ENCODE measurements around the gene RSRC2. TPM values are rescaled to one million over a fixed set of nuclear protein-coding genes. Genes with fewer than 3 reads are reported as not detected.

Gene RSRC2
- total RNA-seq, 1 donor from 2014 or later: 126 TPM

DNA sequence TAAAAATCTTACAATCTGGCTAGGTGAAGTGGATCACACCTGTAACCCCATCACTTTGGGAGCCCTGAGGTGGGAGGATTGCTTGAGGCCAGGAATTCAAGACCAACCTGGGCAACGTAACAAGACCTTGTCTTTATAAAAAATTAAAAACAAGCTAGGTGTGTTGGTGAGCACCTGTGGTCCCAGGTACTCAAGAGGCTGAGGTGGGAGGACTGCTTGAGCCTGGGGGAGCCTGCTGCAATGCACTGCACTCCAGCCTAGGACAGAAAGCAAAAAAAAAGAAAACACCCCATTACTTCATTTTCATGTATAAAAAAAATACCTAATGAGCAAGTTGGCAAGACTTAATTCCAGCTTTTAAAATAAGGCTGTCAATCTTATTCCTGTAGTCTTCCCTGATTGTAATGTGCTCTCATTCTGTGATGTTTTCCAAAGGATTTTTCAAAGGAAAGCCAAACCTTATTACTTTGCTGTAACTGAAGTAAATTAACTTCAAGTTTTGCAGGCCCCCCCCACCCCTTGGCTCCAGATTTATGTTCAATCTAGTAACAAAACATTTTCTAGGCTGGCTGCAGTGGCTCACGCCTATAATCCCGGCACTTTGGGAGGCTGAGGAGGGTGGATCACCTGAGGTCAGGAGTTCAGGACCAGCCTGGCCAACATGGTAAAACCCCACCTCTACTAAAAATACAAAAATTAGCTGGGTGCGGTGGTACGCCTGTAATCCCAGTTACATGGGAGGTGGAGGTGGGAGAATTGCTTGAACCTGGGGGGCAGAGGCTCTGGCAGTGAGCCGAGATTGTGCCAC lies 22.7 kb downstream of the RSRC2 start:
- Mint-ChIP-seq H3K36me3 (ENCODE audit: low read depth) (peaks cover 73% of the 10 kb centered on the region), H3K27ac (peak overlapping the region; percentile 56), H3K4me3 (no peak overlapping the region), H3K27me3 (no peaks in the 10 kb centered on the region), H3K9me3 (no peaks in the 10 kb centered on the region), H3K4me1 (peaks cover 30% of the 10 kb centered on the region)
- DNase-seq (no peak), ATAC-seq (ENCODE audit: low read depth) (no peak)
- CTCF ChIA-PET: no interaction called here
- intact Hi-C loops (cut with micrococcal nuclease): loop anchor here (5.0 kb wide), 2 partner anchors 228 to 318 kb away; partner anchors contain the start of gene HCAR1
- POLR2A ChIA-PET: interaction anchor here (6.9 kb wide), 1 partner anchor 20 kb away, joined by 202 read pairs; the partner anchor contains the start of genes KNTC1 and RSRC2
- TF ChIP-seq, protein P1, sequence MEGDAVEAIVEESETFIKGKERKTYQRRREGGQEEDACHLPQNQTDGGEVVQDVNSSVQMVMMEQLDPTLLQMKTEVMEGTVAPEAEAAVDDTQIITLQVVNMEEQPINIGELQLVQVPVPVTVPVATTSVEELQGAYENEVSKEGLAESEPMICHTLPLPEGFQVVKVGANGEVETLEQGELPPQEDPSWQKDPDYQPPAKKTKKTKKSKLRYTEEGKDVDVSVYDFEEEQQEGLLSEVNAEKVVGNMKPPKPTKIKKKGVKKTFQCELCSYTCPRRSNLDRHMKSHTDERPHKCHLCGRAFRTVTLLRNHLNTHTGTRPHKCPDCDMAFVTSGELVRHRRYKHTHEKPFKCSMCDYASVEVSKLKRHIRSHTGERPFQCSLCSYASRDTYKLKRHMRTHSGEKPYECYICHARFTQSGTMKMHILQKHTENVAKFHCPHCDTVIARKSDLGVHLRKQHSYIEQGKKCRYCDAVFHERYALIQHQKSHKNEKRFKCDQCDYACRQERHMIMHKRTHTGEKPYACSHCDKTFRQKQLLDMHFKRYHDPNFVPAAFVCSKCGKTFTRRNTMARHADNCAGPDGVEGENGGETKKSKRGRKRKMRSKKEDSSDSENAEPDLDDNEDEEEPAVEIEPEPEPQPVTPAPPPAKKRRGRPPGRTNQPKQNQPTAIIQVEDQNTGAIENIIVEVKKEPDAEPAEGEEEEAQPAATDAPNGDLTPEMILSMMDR (IDR thresholded peaks at IDR 0.05): no peak

DNA sequence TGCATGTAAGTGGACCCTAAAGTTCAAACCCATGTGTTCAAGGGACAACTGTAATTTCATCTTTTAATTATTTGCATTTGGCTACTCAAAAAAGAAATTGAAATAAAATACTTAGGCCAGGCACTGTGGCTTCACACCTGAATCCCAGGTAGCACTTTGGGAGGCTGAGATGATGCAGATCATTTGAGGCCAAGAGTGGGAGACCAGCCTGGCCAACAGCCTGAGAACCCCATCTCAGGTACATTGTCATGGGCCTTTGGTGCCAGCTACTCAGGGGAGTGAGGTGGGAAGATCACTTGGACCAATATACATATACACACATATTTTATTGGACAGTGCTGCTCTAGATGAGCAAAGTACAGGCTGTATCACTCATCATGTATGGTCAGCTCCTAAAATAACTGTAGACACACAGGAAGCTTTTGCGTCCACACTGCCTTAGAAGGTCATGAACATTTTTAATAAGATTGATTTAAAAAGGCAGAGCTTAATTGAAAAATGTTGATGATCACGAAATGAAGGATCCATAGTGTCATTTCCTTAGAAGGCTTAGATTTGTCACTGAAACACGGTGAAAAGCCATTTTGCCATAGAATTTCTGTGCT lies 23.5 kb downstream of the RSRC2 start:
- intact Hi-C loops (cut with micrococcal nuclease): loop anchor here (5.0 kb wide), 2 partner anchors 229 to 319 kb away; partner anchors contain the start of gene HCAR1
- DNase-seq (no peak), ATAC-seq (ENCODE audit: low read depth) (no peak)
- no peak overlapping the region for H3K4me3 Mint-ChIP-seq
- peaks cover 65% of the 10 kb centered on the region for H3K36me3 Mint-ChIP-seq (ENCODE audit: low read depth)
- H3K27ac Mint-ChIP-seq: peak overlapping the region; percentile 59
- ChIA-PET POLR2A (interaction anchor here (0.7 to 6.9 kb wide), 2 partner anchors 21 to 104 kb away, joined by 3 to 202 read pairs; partner anchors contain the start of genes KNTC1 and RSRC2), CTCF (no interaction called here)
- TF ChIP-seq, protein P1 (IDR thresholded peaks at IDR 0.05): no peak
- H3K9me3 Mint-ChIP-seq: no peaks in the 10 kb centered on the region
- H3K4me1 Mint-ChIP-seq: peaks cover 36% of the 10 kb centered on the region
- no peaks in the 10 kb centered on the region for H3K27me3 Mint-ChIP-seq

DNA sequence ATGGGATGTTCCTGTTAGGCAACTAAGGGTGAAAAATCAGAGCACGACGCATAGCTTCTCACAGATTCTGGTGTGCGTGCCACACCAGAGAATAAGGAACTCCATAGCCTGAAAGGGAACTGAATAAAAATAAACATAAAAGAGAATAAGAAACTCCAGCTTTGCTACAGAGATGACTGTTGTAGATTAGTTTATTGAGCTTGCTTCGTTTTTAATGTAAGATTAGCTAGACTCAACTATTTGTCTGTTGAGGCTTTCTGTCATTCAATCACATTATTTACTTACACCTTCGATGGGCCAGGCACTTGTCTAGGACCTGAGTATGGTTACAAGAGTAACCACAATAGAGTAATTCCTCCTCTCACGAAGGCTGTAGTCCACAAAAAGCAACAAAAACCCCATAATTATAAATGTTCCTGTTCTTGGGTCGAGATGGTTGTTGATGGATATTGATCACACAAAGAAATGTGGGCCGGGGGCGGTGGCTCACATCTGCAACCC lies 25.2 kb downstream of the RSRC2 start:
- H3K4me1 Mint-ChIP-seq: peaks cover 43% of the 10 kb centered on the region
- ChIA-PET POLR2A (interaction anchor here (0.5 to 6.9 kb wide), 35 partner anchors 9 to 1967 kb away, joined by 3 to 202 read pairs (median 5); partner anchors contain the start of genes CLIP1, DENR, DIABLO and KNTC1), CTCF (interaction anchor here (0.9 to 2.8 kb wide), 9 partner anchors 20 to 146 kb away, joined by 3 to 11 read pairs (median 3); partner anchors contain the start of genes KNTC1 and RSRC2)
- intact Hi-C loops (cut with micrococcal nuclease): loop anchor here (1.0 to 5.0 kb wide), 9 partner anchors 26 to 423 kb away; partner anchors contain the start of genes CLIP1, DENR, DIABLO and HCAR1
- H3K36me3 Mint-ChIP-seq (ENCODE audit: low read depth): peaks cover 56% of the 10 kb centered on the region
- H3K9me3 Mint-ChIP-seq: no peaks in the 10 kb centered on the region
- peak overlapping the region; percentile 97 for H3K4me3 Mint-ChIP-seq
- TF ChIP-seq, protein P1 (IDR thresholded peaks at IDR 0.05): no peak
- peak overlapping the region; percentile 97 for H3K27ac Mint-ChIP-seq
- no peak for DNase-seq
- no peaks in the 10 kb centered on the region for H3K27me3 Mint-ChIP-seq
- no peak for ATAC-seq (ENCODE audit: low read depth)

DNA sequence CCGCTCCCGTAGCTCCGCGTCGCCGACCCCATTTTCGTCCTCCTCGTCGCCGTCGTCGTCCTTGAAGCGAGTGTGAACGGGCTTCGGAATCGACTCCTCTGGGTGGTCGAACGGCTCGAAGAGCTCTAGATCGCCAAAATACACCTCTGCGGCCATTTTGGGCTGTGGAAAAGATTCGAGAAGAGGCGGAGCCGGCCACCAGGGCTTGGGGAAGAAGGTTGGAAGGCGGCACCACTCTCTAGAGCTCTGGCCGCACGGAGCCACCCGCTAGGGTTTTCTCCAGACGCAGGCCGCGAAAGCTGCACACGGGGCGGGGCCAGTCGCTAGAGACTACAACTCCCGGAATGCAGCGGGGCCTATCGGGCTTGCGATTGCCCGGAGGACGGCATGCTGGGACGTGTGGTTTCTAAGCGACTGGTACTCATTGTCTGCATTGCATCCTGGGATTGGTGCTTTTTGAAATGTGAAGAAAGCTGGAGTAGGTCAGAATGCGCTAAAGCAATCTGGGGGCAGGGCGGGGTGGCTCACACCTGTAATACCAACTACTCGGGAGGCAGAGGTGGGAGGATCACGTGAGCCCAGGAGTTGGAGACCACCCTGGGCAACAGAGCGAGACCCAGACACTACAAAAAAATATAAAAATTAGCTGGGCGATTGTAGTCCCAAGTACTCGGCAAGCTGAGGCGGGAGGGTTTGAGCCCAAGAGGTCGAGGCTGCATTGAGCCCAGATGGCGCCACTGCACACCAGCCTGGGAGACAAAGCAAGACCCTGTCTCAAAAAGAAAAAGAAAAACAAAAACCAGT lies 25.8 kb downstream of the RSRC2 start, which contains the start of gene ZCCHC8:
Gene ZCCHC8, minus strand, starts transcription at position 248 of the 804 bp plus-strand sequence. Its CDS starts 92 bp downstream, at position 156.
- peaks cover 51% of the 10 kb centered on the region for H3K36me3 Mint-ChIP-seq (ENCODE audit: low read depth)
- DNase-seq (peak; percentile 89), ATAC-seq (ENCODE audit: low read depth) (peak; percentile 92)
- CTCF ChIA-PET: interaction anchor here (0.9 to 2.8 kb wide), 10 partner anchors 21 to 145 kb away, joined by 3 to 11 read pairs (median 3); partner anchors contain the start of genes CLIP1, KNTC1 and RSRC2
- intact Hi-C loops (cut with micrococcal nuclease): loop anchor here (1.0 to 5.0 kb wide), 9 partner anchors 26 to 422 kb away; partner anchors contain the start of genes CLIP1, DENR, DIABLO and HCAR1
- H3K27ac Mint-ChIP-seq: peak within 1 kb of the TSS; percentile 97
- peaks cover 44% of the 10 kb centered on the region for H3K4me1 Mint-ChIP-seq
- TF ChIP-seq, protein P1 (IDR thresholded peaks at IDR 0.05): no peak
- H3K4me3 Mint-ChIP-seq: peak within 1 kb of the TSS; percentile 97
- no peaks in the 10 kb centered on the region for H3K27me3 Mint-ChIP-seq
- no peaks in the 10 kb centered on the region for H3K9me3 Mint-ChIP-seq
- POLR2A ChIA-PET: interaction anchor here (0.5 to 6.9 kb wide), 33 partner anchors 9 to 1966 kb away, joined by 3 to 202 read pairs (median 5); partner anchors contain the start of genes CLIP1, DENR, DIABLO and KNTC1

Data from activated B cell treated with CpG ODN at 0.5 μM for 24 hours (primary cell).